22Rv1 (cell line): ENCODE results near the gene PSKH1.

Experiments used
- CTCF ChIP-seq: fragments of 450-650 bp; IDR thresholded peaks from 2 replicates; pipeline ENCODE4 v1.5.1; 2017; ENCODE audit warnings: mild to moderate bottlenecking
- ZFX ChIP-seq: fragments of 450-650 bp; IDR thresholded peaks from 2 replicates; pipeline ENCODE4 v1.6.1; 2017; ENCODE audit warnings: antibody characterized with exemption, borderline replicate concordance

GRCh38 chr16:67883872-67884261 is 9.2 kb upstream of the PSKH1 start:
- TF ChIP-seq CTCF (peak; percentile 96), ZFX (no peak)
